Lung microvascular endothelial cell (primary cell): ENCODE data around the gene BNC2. TPM values are rescaled to one million over a fixed set of nuclear protein-coding genes. Genes with fewer than 3 reads are reported as not detected.
A peak's percentile ranks its signal among the peaks of the same experiment; 100 is the strongest.

ENCODE experiments used
- DNase-seq, 2 donors: peaks; one replicate each; pipeline versions ENCODE4 v3.0.0 to v3.0.0-alpha.2; 2010; ENCODE audit warnings: low read depth in 2 of 2
- total RNA-seq: library from RNA; depleted of rRNA; stranded (reverse); fragments of >200 nt; gene quantifications from 2 replicates; pipeline ENCODE4 v1.2.1, GENCODE V29; 2014

Gene BNC2
- total RNA-seq, 1 donor from 2014 or later: 3.4 TPM

DNA sequence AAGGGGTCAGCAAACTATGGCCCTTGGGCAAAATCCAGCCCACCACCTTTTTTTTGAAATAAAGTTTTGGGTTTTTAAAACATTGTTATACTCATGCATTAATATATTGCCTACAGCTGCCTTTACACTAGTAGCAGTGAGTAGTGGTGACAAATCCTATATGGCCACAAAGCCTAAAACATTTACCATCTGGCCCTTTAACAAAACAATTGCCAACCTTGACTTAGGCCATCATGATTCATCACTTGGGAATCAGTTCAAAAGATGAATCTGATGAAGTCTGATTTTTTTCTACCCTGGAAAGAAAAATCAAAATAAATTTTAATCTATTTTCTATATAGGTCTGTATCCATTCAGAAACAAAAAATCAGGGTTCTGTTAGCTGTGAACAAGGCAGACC is 484.9 kb downstream of the BNC2 start:
- peak in 1 of 2 donors; percentile 63 for DNase-seq

DNA sequence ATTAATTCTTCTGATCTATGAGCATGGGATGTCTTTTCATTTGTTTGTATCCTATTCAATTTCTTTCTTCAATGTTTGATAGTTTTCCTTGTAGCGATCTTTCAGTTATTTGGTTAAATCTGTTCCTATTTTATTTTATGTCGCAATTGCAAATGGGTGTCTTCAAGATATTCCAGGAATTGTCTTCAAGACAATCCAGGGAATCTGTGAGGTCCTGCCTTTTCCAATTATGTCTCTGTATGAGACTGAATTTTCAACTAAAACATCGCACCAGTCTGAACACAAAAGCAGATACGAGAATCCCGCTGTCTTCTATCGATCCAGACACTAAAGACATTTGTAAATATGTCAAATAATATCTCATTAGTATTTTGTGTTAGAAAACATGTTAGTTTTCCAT is 485.5 kb downstream of the BNC2 start:
- no peak for DNase-seq

DNA sequence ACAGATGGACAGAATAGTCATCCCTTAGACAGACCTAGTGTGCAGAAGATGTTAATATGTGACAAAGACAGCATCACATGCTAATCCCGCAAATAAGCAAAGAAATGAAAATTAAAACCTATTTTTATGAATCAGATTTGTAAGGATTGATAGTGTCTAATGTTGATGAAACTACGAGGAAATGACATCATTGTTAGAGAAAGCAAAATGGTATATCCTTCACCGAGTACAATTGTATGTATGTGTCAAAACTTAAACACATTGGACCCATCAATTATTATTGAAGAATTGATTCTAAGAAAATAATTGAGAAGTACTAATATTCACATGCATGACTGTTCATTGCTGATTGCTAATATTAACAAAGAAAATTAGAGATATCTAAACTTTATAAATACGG is 493.2 kb downstream of the BNC2 start:
- no peak for DNase-seq

DNA sequence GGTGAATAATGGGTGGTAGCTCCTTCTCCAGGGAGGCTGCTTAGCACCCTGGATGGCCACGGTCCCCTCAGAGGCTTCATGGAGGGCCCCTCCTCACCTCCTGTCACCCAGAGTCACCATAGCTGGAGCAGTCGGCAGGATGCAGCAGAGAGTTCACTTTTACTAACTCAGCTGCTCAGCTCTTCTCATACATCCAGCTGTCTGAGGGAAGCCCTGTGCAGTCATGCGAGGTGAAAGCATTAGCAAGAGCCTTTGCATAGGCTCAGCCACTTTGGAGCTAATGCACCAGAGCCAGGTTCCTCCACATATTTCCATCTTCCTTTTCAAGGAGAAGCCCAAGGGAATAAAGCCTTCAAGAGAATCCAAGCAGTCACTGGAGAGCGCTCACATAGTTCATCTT is 499.2 kb downstream of the BNC2 start:
- no peak for DNase-seq

DNA sequence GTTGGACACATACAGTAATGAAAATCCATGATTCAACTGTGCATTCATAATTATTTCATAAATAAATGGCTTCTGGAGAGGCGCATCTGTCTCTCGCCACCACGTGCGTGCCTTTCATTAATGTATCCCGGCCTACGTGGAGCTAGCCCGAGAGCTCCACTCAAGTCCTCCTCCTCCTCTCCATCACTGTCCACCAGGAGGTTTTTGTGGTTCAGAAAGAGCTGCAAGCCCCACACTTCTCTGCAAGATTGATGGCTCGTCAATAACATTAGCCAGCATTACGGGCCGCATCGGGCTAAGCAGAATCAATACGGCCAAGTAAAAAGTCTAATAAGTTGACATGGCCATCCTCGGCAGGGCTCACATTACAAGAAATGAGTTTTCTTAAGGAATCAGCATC is 499.8 kb downstream of the BNC2 start:
- no peak for DNase-seq

DNA sequence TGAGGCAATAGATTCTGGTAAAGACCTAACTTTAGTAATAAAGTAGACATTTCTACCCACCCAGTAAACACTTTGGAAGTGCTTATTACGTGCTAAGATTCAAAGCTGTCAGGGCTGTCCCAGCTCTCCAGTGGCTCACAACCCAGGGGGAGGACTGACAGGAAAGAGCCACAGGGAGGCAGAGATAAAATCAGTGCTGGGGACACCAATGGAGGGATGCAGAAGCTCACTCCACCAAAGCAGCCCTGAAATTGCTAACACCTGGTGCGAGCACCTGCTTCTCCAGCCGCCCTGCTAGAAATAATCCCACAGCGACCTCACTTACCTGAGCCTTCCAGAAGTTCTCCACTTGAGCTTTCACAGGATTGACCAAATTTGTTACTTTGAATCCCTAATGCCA is 501.0 kb downstream of the BNC2 start:
- no peak for DNase-seq

DNA sequence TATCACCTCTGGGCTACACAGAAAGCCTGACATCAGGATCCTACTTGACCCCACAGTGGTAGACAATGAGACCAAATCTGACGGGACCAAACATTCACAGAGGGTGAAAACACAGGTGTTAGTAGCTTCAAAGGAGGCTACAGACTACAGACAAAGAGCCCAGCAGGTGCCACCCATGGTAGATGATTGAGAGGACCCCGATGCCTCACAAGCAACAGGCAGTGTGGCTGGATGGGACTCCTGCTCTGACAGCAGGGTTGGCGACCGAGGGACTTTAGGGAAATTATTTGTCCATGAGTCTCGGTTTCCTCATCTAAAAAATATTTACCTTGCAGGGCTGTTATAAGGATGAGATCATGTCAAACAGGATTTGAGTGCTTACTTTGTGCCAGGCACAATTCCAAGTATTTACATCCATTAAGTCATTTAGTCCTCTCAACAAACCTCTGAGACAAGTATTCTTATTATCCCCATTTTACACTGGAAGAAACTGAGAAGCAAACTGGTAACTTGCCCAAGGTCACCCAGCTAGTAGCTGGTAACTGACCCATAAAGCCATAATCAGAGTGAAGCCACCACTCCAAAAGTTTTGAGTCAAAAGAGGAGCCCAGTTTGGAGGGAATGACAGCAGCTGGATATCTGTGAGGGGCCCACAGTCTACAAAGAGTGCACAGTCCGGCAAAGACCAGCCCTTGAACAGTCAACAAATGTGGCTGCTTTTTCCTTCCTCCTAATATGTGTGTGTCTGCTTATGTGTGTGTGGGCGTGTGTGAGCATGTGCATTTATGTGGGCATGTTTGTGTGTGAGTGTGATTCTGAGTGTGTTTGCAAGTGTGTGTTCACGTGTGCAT is 502.0 kb downstream of the BNC2 start:
- DNase-seq: peak in 1 of 2 donors; percentile 37

DNA sequence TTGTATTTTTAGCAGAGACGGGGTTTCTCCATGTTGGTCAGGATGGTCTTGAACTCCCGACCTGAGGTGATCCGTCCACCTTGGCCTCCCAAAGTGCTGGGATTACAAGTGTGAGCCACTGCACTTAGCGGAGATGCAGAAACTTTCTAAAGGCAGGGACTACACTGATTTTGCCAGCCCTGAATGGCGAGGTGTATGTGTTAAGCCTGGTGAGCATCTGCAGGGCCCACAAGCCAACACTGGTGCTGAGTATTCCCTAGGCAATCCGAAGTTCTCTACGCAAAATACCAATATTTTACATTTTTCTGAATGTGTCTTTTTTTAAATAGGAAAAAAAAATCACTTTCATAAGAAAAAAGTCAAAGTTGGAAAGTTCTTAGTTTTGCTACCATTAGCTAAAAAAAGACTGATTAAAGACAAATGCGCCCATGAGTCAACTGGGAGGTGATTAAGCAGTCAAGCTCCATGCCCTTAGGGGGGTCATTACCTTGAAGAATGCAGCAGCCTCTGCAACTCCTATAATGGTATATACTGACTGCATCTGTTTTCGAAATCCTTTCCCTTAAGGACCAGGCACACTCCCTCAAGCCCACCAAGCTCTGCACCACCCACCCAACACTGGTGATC is 502.8 kb downstream of the BNC2 start:
- DNase-seq: peak in 1 of 2 donors; percentile 16

DNA sequence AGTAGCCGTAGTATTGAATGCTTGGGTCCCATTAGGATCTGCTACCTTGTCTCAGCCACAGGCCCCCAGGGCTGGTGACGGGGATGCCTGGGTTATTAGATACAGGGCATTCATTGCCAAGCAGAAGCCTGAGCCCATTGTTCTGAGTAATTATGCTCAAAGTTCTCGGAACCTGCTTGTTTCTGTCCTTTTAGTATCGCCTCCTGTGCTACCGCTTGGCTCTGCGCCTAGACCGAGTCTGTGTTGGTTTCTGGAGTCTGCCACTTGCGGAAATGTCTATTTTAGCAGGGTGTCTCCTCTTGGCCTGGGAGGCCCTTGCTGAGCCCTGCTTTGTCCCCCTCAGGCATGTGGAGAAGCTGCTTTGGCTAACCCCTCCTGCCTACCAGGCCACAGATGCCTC is 506.1 kb downstream of the BNC2 start:
- peak; percentile 69 to 81 for DNase-seq

DNA sequence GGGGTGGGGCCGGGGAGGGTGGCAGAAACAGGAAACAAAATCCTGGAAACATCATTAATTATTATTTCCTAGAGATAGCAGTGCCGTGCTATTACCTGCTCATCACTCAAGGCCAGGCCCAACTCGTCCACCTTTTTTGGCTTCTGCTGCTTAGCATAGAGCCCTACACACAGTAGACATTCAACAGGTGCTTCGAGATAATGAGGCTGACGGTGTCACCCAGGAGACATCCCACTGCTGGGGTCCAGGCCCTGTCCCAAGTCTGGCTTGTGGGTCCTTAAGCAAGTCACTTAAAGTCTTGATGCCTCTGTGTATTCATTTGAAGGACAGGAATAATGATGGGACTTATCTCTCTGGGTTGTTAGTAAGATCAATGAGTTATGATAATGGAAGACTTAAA is 506.6 kb downstream of the BNC2 start:
- DNase-seq: peak; percentile 8 to 27

DNA sequence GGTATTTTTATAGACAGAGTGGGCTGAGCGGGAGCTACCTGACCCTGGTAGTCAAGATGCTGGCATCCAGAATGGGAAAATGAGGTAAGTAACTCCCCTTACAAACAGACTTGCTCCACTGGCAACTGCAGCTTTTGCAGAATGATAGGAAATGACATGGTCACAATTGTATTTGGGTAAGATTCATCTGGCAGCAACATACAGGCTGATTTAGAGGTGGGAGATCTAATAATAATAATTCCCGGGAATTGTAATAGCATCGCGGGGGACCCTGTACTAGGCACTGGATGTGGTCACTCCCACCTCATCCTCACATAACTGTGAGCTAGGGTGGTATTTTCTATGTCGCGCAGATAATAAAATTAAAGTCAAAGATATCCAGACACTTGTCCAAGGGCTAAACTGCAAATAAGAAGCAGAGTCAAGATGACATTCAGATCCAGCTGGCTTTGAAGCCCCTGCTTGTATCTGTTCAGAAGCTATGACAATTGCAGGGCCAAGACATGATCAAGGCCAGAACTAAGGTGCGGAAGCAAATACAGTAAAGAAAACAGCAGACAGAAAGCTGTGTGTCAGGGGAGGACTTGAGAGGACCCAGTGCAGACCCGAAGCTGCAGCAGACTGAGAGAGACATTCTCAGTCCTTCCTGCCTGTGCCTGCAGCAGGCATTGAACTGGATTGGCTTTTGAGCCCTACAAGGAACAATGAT is 507.2 kb downstream of the BNC2 start:
- peak; percentile 58 to 71 for DNase-seq

DNA sequence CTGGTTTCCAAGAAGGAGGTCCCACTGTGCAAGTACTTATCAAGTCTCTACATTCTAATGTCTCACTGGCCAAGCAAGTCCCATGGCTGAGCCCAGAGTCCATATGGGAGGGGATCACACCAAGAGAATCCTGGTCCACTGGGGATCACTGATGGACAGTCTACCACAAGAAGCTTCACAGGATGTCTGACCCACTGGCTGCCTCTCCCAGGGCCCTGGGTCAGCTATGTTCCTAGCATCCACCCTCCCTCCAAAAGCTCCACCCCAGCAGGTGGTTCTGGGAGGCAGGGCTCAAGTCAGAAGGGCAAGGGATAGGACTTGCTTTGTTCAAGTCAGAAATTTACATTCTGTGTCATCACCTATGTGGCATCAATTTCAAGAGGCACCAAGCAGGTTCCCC is 508.5 kb downstream of the BNC2 start:
- no peak for DNase-seq

DNA sequence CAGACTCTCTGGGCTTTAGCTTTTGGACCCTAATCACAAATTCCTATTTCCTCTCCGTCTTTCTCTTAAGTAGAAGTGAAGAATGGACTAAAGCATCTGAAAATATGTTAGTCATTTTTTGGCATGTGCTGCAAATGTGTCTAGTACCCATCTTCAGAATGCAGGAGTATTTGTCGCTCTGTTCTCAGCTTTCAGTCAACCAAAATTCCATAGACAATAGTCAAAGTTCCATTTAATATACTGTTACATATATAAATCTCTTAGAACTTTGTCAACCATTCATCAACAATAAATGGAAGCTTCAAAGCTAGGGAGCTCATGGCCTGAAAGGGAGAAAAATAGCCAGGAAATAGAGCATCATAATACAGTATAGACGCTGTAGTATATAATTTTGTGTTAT is 509.4 kb downstream of the BNC2 start:
- DNase-seq: no peak

DNA sequence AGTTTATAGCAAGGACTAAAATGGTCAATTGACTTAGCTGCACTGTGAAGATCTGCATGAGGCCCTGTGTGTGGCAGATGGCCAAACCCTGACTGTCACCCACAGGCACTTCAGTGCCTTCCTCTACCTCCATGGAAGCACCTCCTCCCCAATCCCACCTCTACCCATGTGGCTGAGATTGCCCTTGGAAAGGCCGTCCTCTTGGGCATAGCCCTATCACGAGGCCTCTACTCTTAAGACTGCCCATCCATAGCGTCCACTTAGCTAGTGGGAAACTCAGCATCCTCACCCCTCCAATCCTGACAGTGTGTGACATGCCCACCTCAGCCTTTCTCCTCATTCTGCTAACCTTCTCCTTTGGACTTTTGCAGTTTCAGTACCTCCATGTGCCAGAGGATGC is 510.2 kb downstream of the BNC2 start:
- no peak for DNase-seq
